GM18502 (cell line): Measurements from ENCODE around the gene GPR171.
A peak's percentile ranks its signal among the peaks of the same experiment; 100 is the strongest.

Experiments used
- ATAC-seq: cut with Tn5 transposase; IDR thresholded peaks from one replicate; pipeline ENCODE4 v1.9.1; 2021; ENCODE audit warnings: mild to moderate bottlenecking; ENCODE audit not compliant: unreplicated experiment, poor library complexity

Gene GPR171

GRCh38 chr3:151214459-151214858, 11.4 kb upstream of the GPR171 start:
- no peak for ATAC-seq

- no peak for ATAC-seq
Measured at GRCh38 chr3:151213881-151214280, 10.9 kb upstream of the GPR171 start.

GRCh38 chr3:151213151-151213550, 10.1 kb upstream of the GPR171 start:
- no peak for ATAC-seq

GRCh38 chr3:151210676-151211381, 7.8 kb upstream of the GPR171 start:
- ATAC-seq, result peak; percentile 72

- no peak for ATAC-seq
Measured at GRCh38 chr3:151209654-151210053, 6.6 kb upstream of the GPR171 start.

GRCh38 chr3:151206201-151206600, 3.2 kb upstream of the GPR171 start:
- no peak for ATAC-seq

GRCh38 chr3:151205482-151205881, 2.5 kb upstream of the GPR171 start:
- ATAC-seq, result no peak

GRCh38 chr3:151204530-151205402, 1.8 kb upstream of the GPR171 start:
- no peak for ATAC-seq

- ATAC-seq, result no peak
Measured at GRCh38 chr3:151201051-151201730, 1.8 kb downstream of the GPR171 start.

- no peak for ATAC-seq
Measured at GRCh38 chr3:151200586-151200985, 2.4 kb downstream of the GPR171 start.

GRCh38 chr3:151199554-151200438, 3.2 kb downstream of the GPR171 start:
- ATAC-seq, result no peak

GRCh38 chr3:151198849-151199248, 4.2 kb downstream of the GPR171 start:
- ATAC-seq, result no peak

- ATAC-seq, result no peak
Measured at GRCh38 chr3:151197981-151198767, 4.8 kb downstream of the GPR171 start.

GRCh38 chr3:151197228-151197627, 5.8 kb downstream of the GPR171 start:
- no peak for ATAC-seq

GRCh38 chr3:151196434-151196833, 6.6 kb downstream of the GPR171 start:
- ATAC-seq, result no peak

GRCh38 chr3:151195826-151196225, 7.2 kb downstream of the GPR171 start:
- ATAC-seq, result no peak

GRCh38 chr3:151192545-151192944, 10.5 kb downstream of the GPR171 start:
- ATAC-seq, result no peak

- ATAC-seq, result no peak
Measured at GRCh38 chr3:151191095-151191494, 11.9 kb downstream of the GPR171 start.

GRCh38 chr3:151183265-151183671, 19.7 kb downstream of the GPR171 start:
- no peak for ATAC-seq
